Right atrium auricular region (tissue), 2 donors: Measurements from ENCODE around the gene MAN1B1. TPM values are rescaled to one million over a fixed set of nuclear protein-coding genes. Genes with fewer than 3 reads are reported as not detected.

ENCODE experiments used
- DNase-seq: peaks from one replicate; pipeline ENCODE4 v3.0.0-alpha.2; 2019; ENCODE audit warnings: low spot score
- H3K27ac ChIP-seq, 2 donors: fragments of 200-600 bp; sonication (generic); 1 replicate in 1 of 2; 2 replicates in 1 of 2; pipeline ENCODE4 v1.5.1; 2016 to 2019
- H3K27me3 ChIP-seq, 2 donors: fragments of 200-600 bp; sonication (generic); one replicate each; pipeline versions ENCODE4 v1.5.1 to v1.6.0; 2017 to 2019
- H3K36me3 ChIP-seq: fragments of 200-600 bp; sonication (generic); one replicate; pipeline ENCODE4 v1.5.1; 2016
- H3K4me1 ChIP-seq, 2 donors: fragments of 200-600 bp; sonication (generic); one replicate each; pipeline versions ENCODE4 v1.5.1 to v1.6.0; 2017 to 2019
- H3K4me3 ChIP-seq, 2 donors: fragments of 200-600 bp; sonication (generic); 1 replicate in 1 of 2; 2 replicates in 1 of 2; pipeline ENCODE4 v1.5.1; 2017 to 2019; ENCODE audit warnings: mild to moderate bottlenecking in 1 of 2, moderate library complexity in 1 of 2
- H3K9me3 ChIP-seq, 2 donors: fragments of 200-600 bp; sonication (generic); one replicate each; pipeline ENCODE4 v1.5.1; 2019
- CTCF ChIP-seq, 2 donors: fragments of 200-600 bp; sonication (generic); IDR thresholded peaks; one replicate each; pipeline ENCODE4 v1.5.1; 2019; ENCODE audit warnings: antibody characterized with exemption in 2 of 2
- total RNA-seq, 2 donors: library from RNA; depleted of rRNA; stranded (reverse); fragments of >200 nt; gene quantifications; one replicate each; pipeline ENCODE4 v1.1.0, GENCODE V29; 2016

The MAN1B1 gene
- total RNA-seq, 2 donors from 2014 or later, result 20.9 to 26.8 TPM

GRCh38 chr9:137077010-137077747 lies 9.6 kb upstream of the MAN1B1 start, which contains the start of gene UAP1L1:
TSS of gene UAP1L1 (plus strand) at chr9:137077517. CDS start at chr9:137077533, 16 bp downstream.
- H3K36me3 ChIP-seq, result peaks cover 30% of the 10 kb centered on the region
- DNase-seq, result peak; percentile 81
- H3K9me3 ChIP-seq, result no peaks in the 10 kb centered on the region
- peak within 1 kb of the TSS; percentile 70 to 74 for H3K4me3 ChIP-seq
- H3K4me1 ChIP-seq, result peaks cover 0 to 24% of the 10 kb centered on the region in 2 donors
- H3K27ac ChIP-seq, result peak within 1 kb of the TSS; percentile 80
- H3K27me3 ChIP-seq, result no peaks in the 10 kb centered on the region
- no peak for TF ChIP-seq CTCF (IDR thresholded peaks at IDR 0.05)

- peaks cover 0 to 24% of the 10 kb centered on the region in 2 donors for H3K4me1 ChIP-seq
- H3K9me3 ChIP-seq, result no peaks in the 10 kb centered on the region
- H3K27ac ChIP-seq, result peak overlapping the region; percentile 78 to 80
- no peak for TF ChIP-seq CTCF (IDR thresholded peaks at IDR 0.05)
- DNase-seq, result no peak
- peak overlapping the region; percentile 70 to 74 for H3K4me3 ChIP-seq
- H3K27me3 ChIP-seq, result no peaks in the 10 kb centered on the region
- peaks cover 38% of the 10 kb centered on the region for H3K36me3 ChIP-seq
Measured at GRCh38 chr9:137077758-137078693, 8.8 kb upstream of the MAN1B1 start.

GRCh38 chr9:137078701-137079400 lies 7.9 kb upstream of the MAN1B1 start:
- Histone ChIP-seq H3K36me3 (peaks cover 41% of the 10 kb centered on the region), H3K27me3 (no peaks in the 10 kb centered on the region), H3K27ac (peak overlapping the region in 1 of 2 donors; percentile 78), H3K9me3 (no peaks in the 10 kb centered on the region), H3K4me1 (peaks cover 0 to 32% of the 10 kb centered on the region in 2 donors), H3K4me3 (peak overlapping the region in 1 of 2 donors; percentile 74)
- TF ChIP-seq CTCF (IDR thresholded peaks at IDR 0.05), result no peak
- DNase-seq, result no peak

- no peak for DNase-seq
- peaks cover 41% of the 10 kb centered on the region for H3K36me3 ChIP-seq
- H3K27ac ChIP-seq, result no peak overlapping the region
- no peak for TF ChIP-seq CTCF (IDR thresholded peaks at IDR 0.05)
- no peak overlapping the region for H3K4me3 ChIP-seq
- H3K4me1 ChIP-seq, result peaks cover 0 to 34% of the 10 kb centered on the region in 2 donors
- H3K27me3 ChIP-seq, result no peaks in the 10 kb centered on the region
- no peaks in the 10 kb centered on the region for H3K9me3 ChIP-seq
Measured at GRCh38 chr9:137079401-137079787, 7.4 kb upstream of the MAN1B1 start.

GRCh38 chr9:137080260-137081122 lies 6.3 kb upstream of the MAN1B1 start:
- H3K4me1 ChIP-seq, result peaks cover 0 to 40% of the 10 kb centered on the region in 2 donors
- H3K27ac ChIP-seq, result no peak overlapping the region
- TF ChIP-seq CTCF (IDR thresholded peaks at IDR 0.05), result no peak
- H3K36me3 ChIP-seq, result peaks cover 41% of the 10 kb centered on the region
- H3K27me3 ChIP-seq, result no peaks in the 10 kb centered on the region
- H3K4me3 ChIP-seq, result no peak overlapping the region
- H3K9me3 ChIP-seq, result no peaks in the 10 kb centered on the region
- DNase-seq, result no peak
